Cerebellar cortex (tissue), 1 donor: ENCODE results near the gene RSPO1.

Source experiments
- DNase-seq: peaks from one replicate; pipeline ENCODE4 v3.0.0-alpha.2; 2015; ENCODE audit warnings: low spot score

RSPO1 gene

DNA sequence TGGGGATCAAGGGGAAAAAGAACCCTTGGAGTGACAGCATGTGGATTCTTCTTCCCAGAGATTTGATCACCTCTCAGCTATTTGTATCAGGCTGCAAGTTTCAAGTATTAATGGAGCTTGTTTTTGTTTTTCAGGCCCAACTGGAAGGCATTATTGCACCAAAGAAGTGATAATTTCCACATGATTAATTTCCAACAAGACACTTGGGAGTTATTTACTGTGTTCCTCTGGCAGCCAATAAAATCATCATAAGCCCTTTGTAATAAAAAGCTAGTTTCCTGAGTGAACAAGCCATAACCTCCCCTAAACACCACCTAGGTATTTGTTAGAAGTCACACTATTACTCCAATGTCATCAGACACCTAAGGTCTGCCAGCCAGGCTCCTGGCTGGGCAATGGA lies 69.8 kb downstream of the RSPO1 start:
- DNase-seq = no peak

DNA sequence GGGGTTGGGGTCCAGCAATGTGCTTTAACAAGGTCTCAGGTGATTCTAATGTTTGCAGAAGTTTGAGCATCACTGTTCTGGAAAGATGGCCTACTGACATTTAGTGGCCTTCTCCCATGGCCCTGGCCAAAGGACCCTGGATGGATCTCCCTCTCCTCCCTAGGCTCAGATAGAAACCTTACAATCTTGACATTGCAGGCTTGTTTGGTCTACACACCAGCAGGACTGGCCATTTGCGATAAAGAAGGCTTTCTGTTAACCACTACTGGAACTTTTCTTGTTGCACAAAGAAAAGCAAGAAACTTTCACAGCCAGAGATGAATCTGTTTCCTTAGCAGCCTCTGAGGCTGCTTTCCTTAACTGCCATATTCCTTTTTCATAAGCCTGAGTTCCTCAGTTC lies 71.7 kb downstream of the RSPO1 start:
- DNase-seq = no peak
